ENCODE results near the gene ATP6V0C.
A peak's percentile ranks its signal among the peaks of the same experiment; 100 is the strongest.

Gene ATP6V0C

GRCh38 chr16:2495041-2495440 lies 18.7 kb upstream of the ATP6V0C start:
- Histone ChIP-seq H3K36me3 (ENCODE audit: control insufficient read depth, insufficient read depth, low read length) (peaks cover 29% of the 10 kb centered on the region), H3K4me3 (ENCODE audit: low read depth, low read length) (no peak overlapping the region), H3K27me3 (ENCODE audit: control insufficient read depth, insufficient read depth, low read length) (no peaks in the 10 kb centered on the region), H3K27ac (ENCODE audit: low read depth, low read length) (no peak overlapping the region), H3K9me3 (ENCODE audit: control insufficient read depth, insufficient read depth, low read length) (no peaks in the 10 kb centered on the region), H3K4me1 (ENCODE audit: control insufficient read depth, insufficient read depth, low read length) (no peaks in the 10 kb centered on the region), H3K9ac (ENCODE audit: low read depth, low read length) (no peak overlapping the region)

- Histone ChIP-seq H3K36me3 (ENCODE audit: control insufficient read depth, insufficient read depth, low read length) (peaks cover 29% of the 10 kb centered on the region), H3K27ac (ENCODE audit: low read depth, low read length) (no peak overlapping the region), H3K4me1 (ENCODE audit: control insufficient read depth, insufficient read depth, low read length) (0 out of 2 replicates have a peak, but pooled peaks cover 3% of the 10 kb centered on the region), H3K27me3 (ENCODE audit: control insufficient read depth, insufficient read depth, low read length) (no peaks in the 10 kb centered on the region), H3K4me3 (ENCODE audit: low read depth, low read length) (no peak overlapping the region), H3K9me3 (ENCODE audit: control insufficient read depth, insufficient read depth, low read length) (no peaks in the 10 kb centered on the region), H3K9ac (ENCODE audit: low read depth, low read length) (no peak overlapping the region)
These were observed 17.3 kb upstream of the ATP6V0C start for GRCh38 chr16:2496223-2497115.

DNA sequence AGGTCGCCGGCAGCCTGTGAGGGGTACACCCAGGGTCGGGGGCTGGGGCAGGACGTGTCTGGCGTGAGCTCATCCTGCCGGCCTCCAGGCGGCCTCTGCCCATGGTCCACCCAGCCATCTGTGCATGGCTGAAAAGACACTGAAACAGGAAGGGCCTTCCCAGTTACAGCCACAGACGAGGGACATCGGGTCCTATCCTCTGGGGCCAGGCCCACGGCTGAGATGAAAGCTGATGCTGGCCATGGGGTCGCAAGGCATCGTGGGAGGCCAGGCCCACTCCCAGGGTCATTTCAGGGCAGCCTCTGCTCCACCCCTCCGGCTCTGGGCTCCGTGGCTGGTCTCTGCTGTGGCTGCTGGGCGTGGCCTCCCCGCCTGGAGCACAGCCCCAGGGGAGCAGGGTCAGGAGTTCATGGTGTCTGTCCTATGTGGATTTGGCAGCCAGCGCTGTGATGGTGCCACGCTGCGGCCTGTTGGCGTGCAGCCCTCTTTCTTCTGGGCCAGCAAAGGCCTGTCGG lies 16.6 kb upstream of the ATP6V0C start:
- Histone ChIP-seq H3K9ac (ENCODE audit: low read depth, low read length) (no peak overlapping the region), H3K4me3 (ENCODE audit: low read depth, low read length) (no peak overlapping the region), H3K4me1 (ENCODE audit: control insufficient read depth, insufficient read depth, low read length) (peaks cover 8% of the 10 kb centered on the region), H3K27me3 (ENCODE audit: control insufficient read depth, insufficient read depth, low read length) (no peaks in the 10 kb centered on the region), H3K36me3 (ENCODE audit: control insufficient read depth, insufficient read depth, low read length) (peaks cover 29% of the 10 kb centered on the region), H3K27ac (ENCODE audit: low read depth, low read length) (no peak overlapping the region), H3K9me3 (ENCODE audit: control insufficient read depth, insufficient read depth, low read length) (no peaks in the 10 kb centered on the region)

GRCh38 chr16:2497695-2498484 lies 15.9 kb upstream of the ATP6V0C start:
- H3K9me3 ChIP-seq (ENCODE audit: control insufficient read depth, insufficient read depth, low read length): no peaks in the 10 kb centered on the region
- H3K27ac ChIP-seq (ENCODE audit: low read depth, low read length): no peak overlapping the region
- H3K27me3 ChIP-seq (ENCODE audit: control insufficient read depth, insufficient read depth, low read length): no peaks in the 10 kb centered on the region
- H3K36me3 ChIP-seq (ENCODE audit: control insufficient read depth, insufficient read depth, low read length): peaks cover 29% of the 10 kb centered on the region
- H3K4me3 ChIP-seq (ENCODE audit: low read depth, low read length): no peak overlapping the region
- H3K4me1 ChIP-seq (ENCODE audit: control insufficient read depth, insufficient read depth, low read length): peaks cover 8% of the 10 kb centered on the region
- H3K9ac ChIP-seq (ENCODE audit: low read depth, low read length): no peak overlapping the region

GRCh38 chr16:2498531-2499253 lies 15.1 kb upstream of the ATP6V0C start:
- Histone ChIP-seq H3K36me3 (ENCODE audit: control insufficient read depth, insufficient read depth, low read length) (peaks cover 29% of the 10 kb centered on the region), H3K27ac (ENCODE audit: low read depth, low read length) (no peak overlapping the region), H3K27me3 (ENCODE audit: control insufficient read depth, insufficient read depth, low read length) (no peaks in the 10 kb centered on the region), H3K9me3 (ENCODE audit: control insufficient read depth, insufficient read depth, low read length) (no peaks in the 10 kb centered on the region), H3K4me3 (ENCODE audit: low read depth, low read length) (no peak overlapping the region), H3K9ac (ENCODE audit: low read depth, low read length) (no peak overlapping the region), H3K4me1 (ENCODE audit: control insufficient read depth, insufficient read depth, low read length) (peaks cover 8% of the 10 kb centered on the region)

GRCh38 chr16:2499454-2499853 lies 14.3 kb upstream of the ATP6V0C start:
- Histone ChIP-seq H3K4me1 (ENCODE audit: control insufficient read depth, insufficient read depth, low read length) (peaks cover 8% of the 10 kb centered on the region), H3K36me3 (ENCODE audit: control insufficient read depth, insufficient read depth, low read length) (peaks cover 29% of the 10 kb centered on the region), H3K27ac (ENCODE audit: low read depth, low read length) (no peak overlapping the region), H3K4me3 (ENCODE audit: low read depth, low read length) (no peak overlapping the region), H3K27me3 (ENCODE audit: control insufficient read depth, insufficient read depth, low read length) (no peaks in the 10 kb centered on the region), H3K9me3 (ENCODE audit: control insufficient read depth, insufficient read depth, low read length) (no peaks in the 10 kb centered on the region), H3K9ac (ENCODE audit: low read depth, low read length) (no peak overlapping the region)

GRCh38 chr16:2499890-2500429 lies 13.8 kb upstream of the ATP6V0C start:
- peaks cover 8% of the 10 kb centered on the region for H3K4me1 ChIP-seq (ENCODE audit: control insufficient read depth, insufficient read depth, low read length)
- no peak overlapping the region for H3K27ac ChIP-seq (ENCODE audit: low read depth, low read length)
- H3K9me3 ChIP-seq (ENCODE audit: control insufficient read depth, insufficient read depth, low read length): no peaks in the 10 kb centered on the region
- peaks cover 29% of the 10 kb centered on the region for H3K36me3 ChIP-seq (ENCODE audit: control insufficient read depth, insufficient read depth, low read length)
- H3K27me3 ChIP-seq (ENCODE audit: control insufficient read depth, insufficient read depth, low read length): no peaks in the 10 kb centered on the region
- no peak overlapping the region for H3K9ac ChIP-seq (ENCODE audit: low read depth, low read length)
- H3K4me3 ChIP-seq (ENCODE audit: low read depth, low read length): no peak overlapping the region

DNA sequence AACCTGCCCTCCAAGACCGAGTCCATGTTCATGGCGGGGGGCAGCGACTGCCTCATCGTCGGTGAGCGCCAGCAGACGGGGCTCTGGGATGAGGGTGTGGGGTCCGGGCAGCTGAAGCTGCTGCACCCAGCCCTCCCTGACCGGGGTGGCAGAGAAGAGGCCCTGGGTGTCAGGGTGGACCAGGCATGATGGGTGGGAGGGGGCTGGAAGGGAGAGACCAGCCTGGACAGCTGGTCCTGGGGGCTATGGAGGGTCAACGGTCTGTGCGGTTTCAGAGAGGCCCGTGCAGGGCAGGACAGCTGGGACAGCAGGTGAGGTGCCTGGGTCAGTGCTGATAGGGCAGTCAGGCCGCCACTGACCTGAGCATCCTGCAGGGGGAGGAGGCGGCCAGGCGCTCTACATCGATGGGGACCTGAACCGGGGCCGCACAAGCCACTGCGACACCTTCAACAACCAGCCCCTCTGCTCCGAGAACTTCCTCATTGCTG lies 13.3 kb upstream of the ATP6V0C start:
- Histone ChIP-seq H3K4me3 (ENCODE audit: low read depth, low read length) (no peak overlapping the region), H3K9ac (ENCODE audit: low read depth, low read length) (no peak overlapping the region)

GRCh38 chr16:2500918-2501750 lies 12.6 kb upstream of the ATP6V0C start:
- Histone ChIP-seq H3K36me3 (ENCODE audit: control insufficient read depth, insufficient read depth, low read length) (peaks cover 26% of the 10 kb centered on the region), H3K4me1 (ENCODE audit: control insufficient read depth, insufficient read depth, low read length) (peaks cover 8% of the 10 kb centered on the region), H3K9ac (ENCODE audit: low read depth, low read length) (no peak overlapping the region), H3K4me3 (ENCODE audit: low read depth, low read length) (peak overlapping the region; percentile 58), H3K9me3 (ENCODE audit: control insufficient read depth, insufficient read depth, low read length) (no peaks in the 10 kb centered on the region), H3K27ac (ENCODE audit: low read depth, low read length) (peak overlapping the region; percentile 33), H3K27me3 (ENCODE audit: control insufficient read depth, insufficient read depth, low read length) (no peaks in the 10 kb centered on the region)

More for the DNA sequence above, 13.3 kb upstream of the ATP6V0C start:
- Histone ChIP-seq H3K36me3 (ENCODE audit: control insufficient read depth, insufficient read depth, low read length) (peaks cover 29% of the 10 kb centered on the region), H3K4me1 (ENCODE audit: control insufficient read depth, insufficient read depth, low read length) (peaks cover 8% of the 10 kb centered on the region), H3K27me3 (ENCODE audit: control insufficient read depth, insufficient read depth, low read length) (no peaks in the 10 kb centered on the region), H3K27ac (ENCODE audit: low read depth, low read length) (no peak overlapping the region), H3K9me3 (ENCODE audit: control insufficient read depth, insufficient read depth, low read length) (no peaks in the 10 kb centered on the region)

All from HUES48 (cell line).